Neural cell (in vitro differentiated cells): ENCODE measurements around the gene CEP162. TPM values are rescaled to one million over a fixed set of nuclear protein-coding genes. Genes with fewer than 3 reads are reported as not detected.

Source experiments
- H2AFZ ChIP-seq: fragments of 200-600, 300-800 bp; sonication (generic), shearing (Covaris generic); 2 replicates; pipeline ENCODE4 v1.6.0; 2014; ENCODE audit warnings: low read depth, mild to moderate bottlenecking, antibody characterized with exemption, low read length, moderate library complexity
- H3F3A ChIP-seq: fragments of 200-600 bp; shearing (Covaris generic); 2 replicates; pipeline ENCODE4 v1.6.1; 2016; ENCODE audit warnings: mild to moderate bottlenecking, moderate library complexity, mixed read lengths, antibody characterized with exemption, low read length; ENCODE audit not compliant: insufficient read depth, poor library complexity, severe bottlenecking
- H3K27ac ChIP-seq: fragments of 200-600, 300-800 bp; sonication (generic), shearing (Covaris generic); 2 replicates; pipeline ENCODE4 v1.5.1; 2014; ENCODE audit warnings: mild to moderate bottlenecking, low read length, moderate library complexity
- H3K27me3 ChIP-seq: fragments of 300-800, 200-600 bp; sonication (generic), shearing (Covaris generic); 2 replicates; pipeline ENCODE4 v1.6.0; 2014; ENCODE audit warnings: mild to moderate bottlenecking, low read depth, low read length, moderate library complexity; ENCODE audit not compliant: insufficient read depth
- H3K36me3 ChIP-seq: fragments of 300-800, 200-600 bp; sonication (generic), shearing (Covaris generic); 2 replicates; pipeline ENCODE4 v1.5.1; 2014; ENCODE audit warnings: mild to moderate bottlenecking, antibody characterized with exemption, low read length, moderate library complexity; ENCODE audit not compliant: insufficient read depth
- H3K4me2 ChIP-seq: fragments of 300-800, 200-600 bp; sonication (generic), shearing (Covaris generic); 2 replicates; pipeline ENCODE4 v1.6.0; 2014; ENCODE audit warnings: mild to moderate bottlenecking, low read length
- H3K4me3 ChIP-seq: fragments of 300-800, 200-600 bp; sonication (generic), shearing (Covaris generic); 2 replicates; pipeline ENCODE4 v1.5.1; 2014; ENCODE audit warnings: mild to moderate bottlenecking, low read length, moderate library complexity
- H3K79me2 ChIP-seq: fragments of 200-600 bp; shearing (Covaris generic); replicated peaks from 2 replicates; pipeline ENCODE4 v1.6.0; 2014; ENCODE audit warnings: mild to moderate bottlenecking, low read length, moderate library complexity; ENCODE audit not compliant: insufficient read depth
- H3K9ac ChIP-seq: fragments of 300-800, 200-600 bp; sonication (generic), shearing (Covaris generic); 2 replicates; pipeline ENCODE4 v1.6.1; 2016; ENCODE audit warnings: mild to moderate bottlenecking, low read length, mixed read lengths
- H3K9me2 ChIP-seq: fragments of 200-600 bp; shearing (Covaris generic); 2 replicates; pipeline ENCODE4 v1.6.1; 2016; ENCODE audit warnings: mild to moderate bottlenecking, low read length, mixed read lengths; ENCODE audit not compliant: insufficient read depth
- H3K9me3 ChIP-seq: fragments of 200-600, 300-800 bp; sonication (generic), shearing (Covaris generic); 2 replicates; pipeline ENCODE4 v1.6.1; 2016; ENCODE audit warnings: mild to moderate bottlenecking, mixed run types, low read length, moderate library complexity, mixed read lengths
- H4K20me1 ChIP-seq: fragments of 200-600 bp; shearing (Covaris generic); 2 replicates; pipeline ENCODE4 v1.6.1; 2016; ENCODE audit warnings: mild to moderate bottlenecking, mixed run types; ENCODE audit not compliant: insufficient read depth
- EP300 ChIP-seq: fragments of 450-650 bp; conservative IDR thresholded peaks from 2 replicates; pipeline ENCODE4 v1.6.1; 2014; ENCODE audit warnings: antibody characterized with exemption, mild to moderate bottlenecking, moderate library complexity; ENCODE audit not compliant: poor library complexity, severe bottlenecking
- EZH2 ChIP-seq: fragments of 200-600, 300-800 bp; shearing (Covaris generic), sonication (generic); IDR thresholded peaks from 2 replicates; pipeline ENCODE4 v1.6.1; 2014; ENCODE audit warnings: antibody characterized with exemption, low read length, borderline replicate concordance, mild to moderate bottlenecking; ENCODE audit not compliant: insufficient read depth, poor library complexity, severe bottlenecking
- MXI1 ChIP-seq: fragments of 450-650 bp; conservative IDR thresholded peaks from 2 replicates; pipeline ENCODE4 v1.6.1; 2014; ENCODE audit warnings: antibody characterized with exemption, mild to moderate bottlenecking; ENCODE audit not compliant: poor library complexity, severe bottlenecking
- POLR2AphosphoS5 ChIP-seq: IDR thresholded peaks from 2 replicates; pipeline ENCODE4 v1.6.1; 2012
- RAD21 ChIP-seq: fragments of 450-650 bp; conservative IDR thresholded peaks from 2 replicates; pipeline ENCODE4 v1.6.1; 2014; ENCODE audit warnings: antibody characterized with exemption, mild to moderate bottlenecking, moderate library complexity
- SMC3 ChIP-seq: fragments of 450-650 bp; conservative IDR thresholded peaks from 2 replicates; pipeline ENCODE4 v1.6.1; 2014; ENCODE audit warnings: antibody characterized with exemption, mild to moderate bottlenecking, moderate library complexity; ENCODE audit not compliant: poor library complexity
- TAF1 ChIP-seq: IDR thresholded peaks from 2 replicates; pipeline ENCODE4 v1.6.1; 2012; ENCODE audit warnings: low read depth
- polyA plus RNA-seq: library from polyadenylated mRNA; depleted of rRNA; stranded (reverse); fragments of >200 nt; gene quantifications from 2 replicates; pipeline ENCODE4 v1.2.3, GENCODE V29; 2014
- TF ChIP-seq, protein P1 (sequence below): fragments of 450-650 bp; IDR thresholded peaks from 2 replicates; pipeline ENCODE4 v1.5.1; 2014; ENCODE audit warnings: antibody characterized with exemption, mild to moderate bottlenecking, moderate library complexity; ENCODE audit not compliant: poor library complexity, severe bottlenecking
- TF ChIP-seq, protein P2 (sequence below): IDR thresholded peaks from 2 replicates; pipeline ENCODE4 v1.6.1; 2012; ENCODE audit warnings: borderline replicate concordance

The CEP162 gene
- polyA plus RNA-seq, 1 donor from 2014 or later: 19.3 TPM

DNA sequence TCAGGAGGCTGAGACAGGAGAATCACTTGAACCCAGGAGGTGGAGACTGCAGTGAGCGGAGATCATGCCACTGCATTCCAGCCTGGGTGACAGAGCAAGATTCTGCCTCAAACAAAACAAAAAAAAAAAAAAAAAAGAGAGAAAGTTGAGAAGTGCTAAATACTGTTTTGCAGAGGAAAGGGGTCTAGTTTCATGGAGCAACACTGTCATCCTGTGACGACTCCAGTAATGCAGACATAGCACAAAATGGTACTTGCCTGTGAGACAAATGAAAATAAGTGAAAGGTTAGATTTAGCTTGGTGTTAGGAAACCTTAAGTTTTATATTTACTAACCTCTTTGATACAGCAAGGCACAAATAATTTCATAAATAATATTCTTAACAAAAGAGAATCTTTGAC, 29.7 kb downstream of the CEP162 start:
- no peaks in the 10 kb centered on the region for H4K20me1 ChIP-seq
- H3K9ac ChIP-seq: no peak overlapping the region
- no peaks in the 10 kb centered on the region for H3K27me3 ChIP-seq
- H3K4me2 ChIP-seq: no peak overlapping the region
- H3K9me2 ChIP-seq: no peaks in the 10 kb centered on the region
- no peak overlapping the region for H2AFZ ChIP-seq
- no peak overlapping the region for H3K27ac ChIP-seq
- no peak overlapping the region for H3K4me3 ChIP-seq
- peaks cover 3% of the 10 kb centered on the region for H3K36me3 ChIP-seq
- no peaks in the 10 kb centered on the region for H3K79me2 ChIP-seq
- H3F3A ChIP-seq: no peaks in the 10 kb centered on the region
- TF ChIP-seq EP300: no peak
- no peak for TF ChIP-seq EZH2
- TF ChIP-seq, protein P1, sequence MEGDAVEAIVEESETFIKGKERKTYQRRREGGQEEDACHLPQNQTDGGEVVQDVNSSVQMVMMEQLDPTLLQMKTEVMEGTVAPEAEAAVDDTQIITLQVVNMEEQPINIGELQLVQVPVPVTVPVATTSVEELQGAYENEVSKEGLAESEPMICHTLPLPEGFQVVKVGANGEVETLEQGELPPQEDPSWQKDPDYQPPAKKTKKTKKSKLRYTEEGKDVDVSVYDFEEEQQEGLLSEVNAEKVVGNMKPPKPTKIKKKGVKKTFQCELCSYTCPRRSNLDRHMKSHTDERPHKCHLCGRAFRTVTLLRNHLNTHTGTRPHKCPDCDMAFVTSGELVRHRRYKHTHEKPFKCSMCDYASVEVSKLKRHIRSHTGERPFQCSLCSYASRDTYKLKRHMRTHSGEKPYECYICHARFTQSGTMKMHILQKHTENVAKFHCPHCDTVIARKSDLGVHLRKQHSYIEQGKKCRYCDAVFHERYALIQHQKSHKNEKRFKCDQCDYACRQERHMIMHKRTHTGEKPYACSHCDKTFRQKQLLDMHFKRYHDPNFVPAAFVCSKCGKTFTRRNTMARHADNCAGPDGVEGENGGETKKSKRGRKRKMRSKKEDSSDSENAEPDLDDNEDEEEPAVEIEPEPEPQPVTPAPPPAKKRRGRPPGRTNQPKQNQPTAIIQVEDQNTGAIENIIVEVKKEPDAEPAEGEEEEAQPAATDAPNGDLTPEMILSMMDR: no peak
- no peak for TF ChIP-seq POLR2AphosphoS5
- no peak for TF ChIP-seq MXI1
- no peak for TF ChIP-seq RAD21
- TF ChIP-seq, protein P2, sequence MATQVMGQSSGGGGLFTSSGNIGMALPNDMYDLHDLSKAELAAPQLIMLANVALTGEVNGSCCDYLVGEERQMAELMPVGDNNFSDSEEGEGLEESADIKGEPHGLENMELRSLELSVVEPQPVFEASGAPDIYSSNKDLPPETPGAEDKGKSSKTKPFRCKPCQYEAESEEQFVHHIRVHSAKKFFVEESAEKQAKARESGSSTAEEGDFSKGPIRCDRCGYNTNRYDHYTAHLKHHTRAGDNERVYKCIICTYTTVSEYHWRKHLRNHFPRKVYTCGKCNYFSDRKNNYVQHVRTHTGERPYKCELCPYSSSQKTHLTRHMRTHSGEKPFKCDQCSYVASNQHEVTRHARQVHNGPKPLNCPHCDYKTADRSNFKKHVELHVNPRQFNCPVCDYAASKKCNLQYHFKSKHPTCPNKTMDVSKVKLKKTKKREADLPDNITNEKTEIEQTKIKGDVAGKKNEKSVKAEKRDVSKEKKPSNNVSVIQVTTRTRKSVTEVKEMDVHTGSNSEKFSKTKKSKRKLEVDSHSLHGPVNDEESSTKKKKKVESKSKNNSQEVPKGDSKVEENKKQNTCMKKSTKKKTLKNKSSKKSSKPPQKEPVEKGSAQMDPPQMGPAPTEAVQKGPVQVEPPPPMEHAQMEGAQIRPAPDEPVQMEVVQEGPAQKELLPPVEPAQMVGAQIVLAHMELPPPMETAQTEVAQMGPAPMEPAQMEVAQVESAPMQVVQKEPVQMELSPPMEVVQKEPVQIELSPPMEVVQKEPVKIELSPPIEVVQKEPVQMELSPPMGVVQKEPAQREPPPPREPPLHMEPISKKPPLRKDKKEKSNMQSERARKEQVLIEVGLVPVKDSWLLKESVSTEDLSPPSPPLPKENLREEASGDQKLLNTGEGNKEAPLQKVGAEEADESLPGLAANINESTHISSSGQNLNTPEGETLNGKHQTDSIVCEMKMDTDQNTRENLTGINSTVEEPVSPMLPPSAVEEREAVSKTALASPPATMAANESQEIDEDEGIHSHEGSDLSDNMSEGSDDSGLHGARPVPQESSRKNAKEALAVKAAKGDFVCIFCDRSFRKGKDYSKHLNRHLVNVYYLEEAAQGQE: no peak
- TF ChIP-seq SMC3: no peak
- no peak for TF ChIP-seq TAF1
- no peaks in the 10 kb centered on the region for H3K9me3 ChIP-seq

DNA sequence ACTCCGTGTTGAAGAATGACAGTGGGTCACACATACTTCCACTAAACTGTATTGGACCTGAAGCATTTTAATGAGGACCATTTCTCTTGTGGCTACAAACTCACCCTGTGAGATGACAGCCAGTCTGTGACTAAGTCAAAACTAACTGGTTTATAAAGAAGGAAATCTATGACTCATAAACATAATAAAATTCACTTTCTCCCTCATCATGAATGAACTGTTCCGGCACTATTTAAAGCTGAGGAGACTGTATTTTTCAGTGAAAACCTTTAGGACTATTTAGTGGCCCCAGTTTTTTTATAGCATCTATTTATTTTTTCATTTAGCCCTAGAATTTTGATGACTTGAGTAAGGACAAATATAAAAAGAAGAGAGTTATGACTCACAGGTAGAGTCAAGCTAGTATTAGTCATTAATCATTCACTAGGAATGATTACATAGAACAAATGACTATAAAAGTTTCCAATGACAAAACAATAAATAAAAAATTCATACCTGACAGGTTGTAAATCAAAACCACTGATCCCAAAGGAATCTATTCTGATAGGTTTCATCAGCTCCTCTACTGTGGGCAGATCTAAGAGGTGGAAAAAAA, 34.2 kb downstream of the CEP162 start:
- peaks cover 8% of the 10 kb centered on the region for H3K36me3 ChIP-seq
- no peak overlapping the region for H3K27ac ChIP-seq
- H3F3A ChIP-seq: no peaks in the 10 kb centered on the region
- H3K27me3 ChIP-seq: no peaks in the 10 kb centered on the region
- TF ChIP-seq, protein P2: no peak
- TF ChIP-seq MXI1: no peak
- TF ChIP-seq POLR2AphosphoS5: no peak
- no peaks in the 10 kb centered on the region for H3K9me2 ChIP-seq
- H3K79me2 ChIP-seq: no peaks in the 10 kb centered on the region
- H3K9me3 ChIP-seq: no peaks in the 10 kb centered on the region
- no peak overlapping the region for H3K4me3 ChIP-seq
- H2AFZ ChIP-seq: no peak overlapping the region
- no peaks in the 10 kb centered on the region for H4K20me1 ChIP-seq
- no peak overlapping the region for H3K4me2 ChIP-seq
- H3K9ac ChIP-seq: no peak overlapping the region
